Body of pancreas (tissue), 4 donors: ENCODE data around the gene SLC40A1.

Source experiments
- POLR2A ChIP-seq, 3 donors: fragments of 450-650 bp; IDR thresholded peaks; one replicate each; pipeline ENCODE4 v1.6.1; 2016; ENCODE audit warnings: antibody characterized with exemption in 3 of 3, mild to moderate bottlenecking in 2 of 3
- TF ChIP-seq, protein P1 (sequence below), 7 experiments: fragments of 450-650 bp in 4 of 7; fragments of 200-600 bp in 3 of 7; sonication (generic) in 3 of 7; IDR thresholded peaks; one replicate each; pipeline ENCODE4 v1.5.1; 2016 to 2019; ENCODE audit warnings: antibody characterized with exemption in 7 of 7

DNA sequence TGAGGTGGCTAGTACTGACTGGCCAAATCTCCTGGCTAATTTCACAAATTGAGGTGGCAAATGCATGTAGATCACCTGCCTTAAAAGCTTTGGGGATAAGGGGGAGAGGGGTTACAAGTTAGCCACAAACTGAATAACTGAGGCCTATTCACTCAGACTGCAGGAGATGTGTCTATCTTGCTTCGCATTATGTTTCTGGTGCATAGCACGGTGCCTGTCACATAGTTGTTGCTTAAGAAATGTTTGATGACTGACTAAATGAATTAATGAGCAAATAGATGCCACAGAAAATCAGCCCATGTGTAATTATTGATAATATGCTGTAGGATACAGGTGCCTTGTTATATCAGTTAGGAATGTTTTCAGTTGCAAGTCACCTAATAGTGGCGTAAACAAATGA lies 12.5 kb upstream of the SLC40A1 start:
- TF ChIP-seq, protein P1, sequence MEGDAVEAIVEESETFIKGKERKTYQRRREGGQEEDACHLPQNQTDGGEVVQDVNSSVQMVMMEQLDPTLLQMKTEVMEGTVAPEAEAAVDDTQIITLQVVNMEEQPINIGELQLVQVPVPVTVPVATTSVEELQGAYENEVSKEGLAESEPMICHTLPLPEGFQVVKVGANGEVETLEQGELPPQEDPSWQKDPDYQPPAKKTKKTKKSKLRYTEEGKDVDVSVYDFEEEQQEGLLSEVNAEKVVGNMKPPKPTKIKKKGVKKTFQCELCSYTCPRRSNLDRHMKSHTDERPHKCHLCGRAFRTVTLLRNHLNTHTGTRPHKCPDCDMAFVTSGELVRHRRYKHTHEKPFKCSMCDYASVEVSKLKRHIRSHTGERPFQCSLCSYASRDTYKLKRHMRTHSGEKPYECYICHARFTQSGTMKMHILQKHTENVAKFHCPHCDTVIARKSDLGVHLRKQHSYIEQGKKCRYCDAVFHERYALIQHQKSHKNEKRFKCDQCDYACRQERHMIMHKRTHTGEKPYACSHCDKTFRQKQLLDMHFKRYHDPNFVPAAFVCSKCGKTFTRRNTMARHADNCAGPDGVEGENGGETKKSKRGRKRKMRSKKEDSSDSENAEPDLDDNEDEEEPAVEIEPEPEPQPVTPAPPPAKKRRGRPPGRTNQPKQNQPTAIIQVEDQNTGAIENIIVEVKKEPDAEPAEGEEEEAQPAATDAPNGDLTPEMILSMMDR (IDR thresholded peaks at IDR 0.05), result no peak
- TF ChIP-seq POLR2A (IDR thresholded peaks at IDR 0.05), result no peak
